Germinal center (tissue), 1 donor: ENCODE results near the gene PAQR9.
A peak's percentile ranks its signal among the peaks of the same experiment; 100 is the strongest.

Experiments used
- DNase-seq: peaks from one replicate; pipeline ENCODE4 v3.0.0; 2012; ENCODE audit warnings: mixed read lengths, low spot score

Gene PAQR9

GRCh38 chr3:142950972-142951371 is 12.5 kb downstream of the PAQR9 start:
- DNase-seq = no peak

DNA sequence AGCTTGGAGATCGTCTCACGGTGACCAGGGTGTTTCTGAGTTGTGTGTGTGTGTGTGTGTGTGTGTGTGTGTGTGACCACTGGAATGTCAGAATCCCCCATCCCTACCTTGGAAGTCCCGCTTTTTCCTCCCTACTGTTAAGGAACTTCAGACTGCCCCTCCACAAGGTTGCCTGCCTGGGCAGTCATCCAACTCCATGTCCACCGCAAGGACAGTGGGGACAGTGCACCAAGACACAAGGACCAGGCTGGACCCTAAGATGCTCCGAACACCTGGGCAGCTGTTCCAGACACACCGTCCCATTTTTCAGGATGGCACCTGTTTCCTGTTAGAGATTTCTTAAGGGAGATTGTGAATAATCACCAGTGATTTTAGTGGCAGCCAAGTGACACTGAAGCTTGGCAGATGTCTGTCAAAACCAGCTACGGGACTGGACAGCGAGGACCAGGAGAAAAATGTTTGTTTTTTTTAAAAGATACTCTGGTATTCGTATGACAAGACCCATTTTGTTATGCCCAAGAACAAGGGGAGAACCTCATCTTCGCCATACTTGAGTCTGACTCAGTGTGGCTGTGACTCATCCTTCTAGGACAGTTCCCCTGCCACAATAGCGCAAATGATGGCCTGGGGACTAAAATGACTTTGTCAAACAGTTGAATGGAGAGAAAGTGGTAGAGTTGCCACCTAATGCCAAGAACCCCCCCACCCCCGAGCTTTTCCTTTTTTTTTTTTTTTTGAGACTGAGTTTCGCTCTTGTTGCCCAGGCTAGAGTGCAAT is 15.5 kb downstream of the PAQR9 start:
- no peak for DNase-seq

GRCh38 chr3:142947352-142947751 is 16.1 kb downstream of the PAQR9 start:
- DNase-seq = no peak

DNA sequence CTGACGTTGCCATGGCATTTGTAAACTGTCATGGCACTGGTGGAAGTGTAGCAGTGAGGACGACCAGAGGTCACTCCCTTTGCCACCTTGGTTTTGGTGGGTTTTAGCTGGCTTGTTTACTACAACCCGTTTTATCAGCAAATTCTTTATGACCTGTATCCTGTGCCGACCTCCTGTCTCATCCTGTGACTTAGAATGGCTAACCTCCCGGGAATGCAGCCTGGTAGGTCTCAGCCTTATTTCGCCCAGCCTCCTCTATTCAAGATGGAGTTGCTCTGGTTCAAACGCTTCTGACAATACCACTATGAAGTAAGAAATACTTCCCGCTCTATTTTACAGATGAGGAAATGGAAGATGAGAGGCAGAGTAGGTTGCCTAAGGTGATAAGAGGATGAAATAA is 16.6 kb downstream of the PAQR9 start:
- DNase-seq = no peak

- no peak for DNase-seq
Measured at GRCh38 chr3:142945023-142945422, 18.5 kb downstream of the PAQR9 start.

DNA sequence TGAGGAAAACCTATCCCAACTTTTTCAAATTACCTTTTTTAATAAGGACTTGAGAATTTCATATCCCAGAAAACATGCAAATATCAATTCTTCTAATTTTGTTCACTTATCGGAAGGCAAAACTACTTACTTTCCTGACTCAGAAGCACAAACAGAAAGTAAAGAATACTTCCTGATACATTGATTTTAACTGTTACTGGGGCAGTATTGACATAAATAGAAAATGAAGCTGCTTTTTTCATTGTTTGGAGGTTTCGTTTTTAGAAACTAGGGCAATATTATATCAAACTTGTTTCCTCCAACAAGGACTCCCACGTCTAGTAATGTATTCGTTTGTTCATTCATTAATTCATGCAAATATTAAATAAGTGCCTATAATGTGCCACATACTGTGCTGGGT is 19.1 kb downstream of the PAQR9 start:
- DNase-seq = no peak

DNA sequence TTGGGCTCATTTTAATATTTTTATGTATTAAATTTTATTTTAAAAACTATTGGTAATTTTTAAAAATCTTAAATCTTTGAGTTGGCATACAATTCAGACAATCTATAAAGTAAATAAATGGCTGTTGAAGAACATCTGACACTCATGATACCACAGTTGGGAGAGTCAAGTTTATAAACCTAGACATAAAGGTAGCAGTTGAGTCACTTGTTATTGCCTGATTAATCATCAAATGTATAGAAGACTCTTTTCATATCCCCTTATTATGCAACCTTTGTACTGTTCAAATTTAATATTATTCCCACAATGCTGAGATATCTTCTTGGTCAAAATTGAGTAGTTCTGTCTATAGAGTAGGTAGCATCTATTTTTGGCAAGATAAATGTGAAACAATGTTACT is 19.6 kb downstream of the PAQR9 start:
- no peak for DNase-seq

DNA sequence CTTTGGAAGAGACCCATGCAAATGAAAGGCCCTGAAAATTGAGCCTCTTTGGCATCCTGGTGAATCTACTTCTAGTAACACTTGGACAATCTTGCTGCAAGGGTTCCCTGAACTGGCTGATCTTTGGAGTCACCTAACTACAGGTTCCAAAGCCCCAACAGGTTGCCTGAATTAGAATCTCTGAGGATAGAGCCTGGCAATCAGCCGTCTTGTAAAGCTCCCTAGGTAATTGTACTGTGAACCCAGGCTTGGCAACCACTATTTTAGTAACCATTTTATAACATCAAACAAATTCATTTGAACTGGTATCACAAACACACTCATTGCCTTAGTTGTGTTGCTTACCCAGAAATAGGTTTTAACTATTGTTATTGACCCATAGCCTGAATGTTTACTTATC is 20.1 kb downstream of the PAQR9 start:
- DNase-seq = no peak

DNA sequence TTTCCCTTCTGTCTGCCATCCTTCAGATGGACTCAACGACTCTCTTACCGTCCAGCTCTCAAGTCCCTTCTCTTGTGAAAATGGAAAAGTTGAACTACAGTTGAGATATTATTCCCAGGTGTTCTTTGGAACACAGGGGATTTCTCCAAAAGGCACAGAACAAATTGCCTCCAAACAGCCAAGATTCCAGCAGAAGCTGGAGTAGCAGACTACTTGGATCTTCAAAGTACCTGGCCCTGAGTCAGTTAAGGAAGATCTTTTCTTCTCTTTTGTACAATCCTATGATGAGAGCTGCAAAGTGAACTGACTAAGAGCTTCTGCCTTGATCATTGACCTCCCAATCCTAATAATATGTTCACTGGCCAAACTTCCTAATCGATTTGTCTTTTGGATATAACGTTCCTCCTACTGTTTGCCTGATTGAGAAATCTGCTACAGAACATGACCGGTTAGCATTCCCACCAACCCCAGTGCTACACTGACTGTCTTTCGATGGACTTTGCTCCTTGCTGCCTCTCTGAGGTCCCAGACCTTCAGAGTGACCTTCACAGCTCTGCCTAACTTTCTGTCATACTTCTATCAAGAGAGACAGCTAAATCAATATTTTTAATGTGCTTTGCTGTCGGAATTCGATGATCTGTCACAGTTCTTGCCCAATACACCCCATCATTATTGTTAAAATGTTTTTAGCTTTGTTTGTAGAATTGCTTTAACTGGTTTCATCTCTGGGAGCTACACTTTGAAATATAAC is 21.9 kb downstream of the PAQR9 start:
- DNase-seq = no peak

- no peak for DNase-seq
Measured at GRCh38 chr3:142940472-142940871, 23.0 kb downstream of the PAQR9 start.

DNA sequence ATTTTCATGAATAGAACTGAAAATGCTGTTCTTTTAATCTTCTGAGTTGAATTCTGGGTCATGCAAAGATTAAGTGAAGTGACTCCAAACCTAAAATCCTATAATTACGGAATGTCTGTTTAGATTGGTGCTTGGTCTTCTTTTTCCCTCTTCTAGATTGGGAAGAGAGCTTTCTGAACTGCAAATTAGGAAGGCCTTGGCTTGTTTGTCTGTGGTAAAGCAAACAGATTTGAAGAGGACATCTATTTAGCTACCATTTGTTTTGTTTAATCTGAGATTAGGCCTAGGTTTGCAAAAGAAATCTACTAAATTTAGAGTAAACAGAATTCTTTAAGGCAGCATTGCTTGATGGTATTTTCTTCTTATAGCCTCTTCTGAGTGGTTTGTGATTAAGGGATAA is 23.5 kb downstream of the PAQR9 start:
- no peak for DNase-seq

DNA sequence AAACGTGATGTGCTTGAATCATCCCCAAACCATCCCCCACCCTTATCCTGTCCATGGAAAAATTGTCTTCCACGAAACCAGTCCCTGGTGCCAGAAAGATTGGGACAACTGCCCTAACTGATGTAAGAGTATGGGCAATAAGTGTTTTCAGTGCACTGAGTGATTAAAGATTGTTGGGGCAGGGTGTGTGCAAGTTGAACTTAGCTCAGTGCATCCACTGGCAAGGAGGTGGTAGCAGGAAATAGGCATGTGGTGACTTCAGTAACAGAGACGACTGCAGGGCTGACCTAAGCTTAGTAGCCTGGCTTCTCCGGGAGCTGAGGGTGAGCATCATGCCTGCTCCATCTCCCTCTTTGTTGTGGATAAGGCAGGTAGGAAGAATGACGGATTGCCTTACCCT is 27.5 kb downstream of the PAQR9 start:
- no peak for DNase-seq

- DNase-seq = no peak
Measured at GRCh38 chr3:142934887-142935269, 28.6 kb downstream of the PAQR9 start.

GRCh38 chr3:142934128-142934886 is 29.2 kb downstream of the PAQR9 start:
- DNase-seq = no peak

DNA sequence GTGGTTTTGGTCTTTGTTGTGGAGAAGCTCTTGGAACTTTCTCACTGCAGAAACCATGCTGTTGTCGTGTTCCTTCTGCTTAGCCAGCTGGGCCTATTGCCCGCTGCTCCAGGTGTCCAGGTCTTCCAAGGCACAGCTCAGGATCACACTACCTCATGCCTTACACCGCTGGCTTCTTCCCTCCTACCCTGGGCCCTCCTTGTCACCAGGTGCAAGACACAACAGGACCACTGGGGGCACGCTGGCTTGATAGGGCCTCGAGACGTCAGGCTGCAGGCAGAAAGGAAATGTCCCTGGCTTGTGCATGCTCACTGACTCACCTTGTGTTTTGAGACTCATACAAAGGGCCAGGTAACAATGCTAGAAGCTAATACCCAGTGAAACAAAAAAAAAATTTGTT is 32.3 kb downstream of the PAQR9 start:
- DNase-seq = peak; percentile 66

GRCh38 chr3:142930463-142930862 is 33.0 kb downstream of the PAQR9 start:
- no peak for DNase-seq

DNA sequence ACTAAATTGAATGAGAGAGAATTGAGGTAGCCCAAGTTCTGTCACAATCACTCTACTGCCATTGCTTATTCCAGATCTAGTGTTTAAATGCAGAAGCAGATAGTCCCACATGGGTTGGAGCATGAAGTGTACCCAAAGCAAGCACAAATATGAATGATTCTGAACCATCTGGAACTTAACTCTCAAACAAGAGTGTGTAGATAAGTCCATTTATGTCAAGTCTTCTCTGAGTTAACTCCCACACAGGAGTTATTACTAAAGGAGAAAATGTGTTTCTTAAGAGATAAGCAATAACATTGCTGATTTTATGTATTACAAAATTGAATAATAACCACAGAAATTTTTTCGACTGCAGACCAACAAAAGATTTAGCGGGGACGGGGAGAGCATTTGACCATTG is 33.6 kb downstream of the PAQR9 start:
- no peak for DNase-seq

DNA sequence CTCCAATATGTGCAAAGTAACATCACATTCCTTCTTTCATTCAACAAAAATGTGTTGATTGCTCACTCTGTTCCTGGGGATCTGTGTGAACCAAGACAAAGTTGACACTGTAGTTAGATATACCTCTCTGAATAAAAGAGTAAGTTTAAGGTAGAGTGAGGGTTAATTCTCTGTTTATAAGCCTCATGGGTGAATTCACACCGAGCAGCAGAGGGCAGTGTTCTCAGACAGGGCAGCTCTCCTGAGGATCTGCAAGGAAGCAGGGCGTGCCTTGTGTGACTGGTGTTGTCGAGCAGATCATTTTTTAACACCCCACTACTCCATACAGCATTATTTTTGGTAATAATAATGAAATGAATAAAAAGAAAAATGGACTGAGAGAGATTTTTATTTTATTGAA is 34.4 kb downstream of the PAQR9 start:
- DNase-seq = peak; percentile 26

GRCh38 chr3:142926368-142926944 is 37.0 kb downstream of the PAQR9 start:
- no peak for DNase-seq

DNA sequence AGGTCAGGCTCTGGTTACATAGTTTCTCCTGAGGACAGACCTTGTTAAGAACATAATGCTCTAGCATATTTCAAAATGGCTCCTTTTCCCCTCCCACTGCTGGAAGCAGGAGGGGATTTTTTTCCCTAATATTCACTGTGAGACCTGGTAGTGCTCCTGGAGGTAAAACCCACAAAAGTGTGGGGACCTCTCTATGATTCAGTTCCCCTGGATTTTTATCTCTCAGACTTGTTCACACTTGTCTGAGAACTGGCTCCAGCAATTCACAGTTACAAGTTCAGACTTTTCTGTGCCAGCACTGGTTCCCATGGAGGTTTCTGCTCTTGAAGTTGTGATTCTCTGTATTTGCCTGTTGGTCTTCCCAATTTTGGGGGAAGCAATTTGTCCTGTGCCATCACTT is 38.3 kb downstream of the PAQR9 start:
- DNase-seq = no peak

GRCh38 chr3:142923694-142924093 is 39.8 kb downstream of the PAQR9 start:
- DNase-seq = no peak

- DNase-seq = no peak
Measured at GRCh38 chr3:142916605-142917004, 46.9 kb downstream of the PAQR9 start.

GRCh38 chr3:142915636-142916035 is 47.8 kb downstream of the PAQR9 start:
- DNase-seq = no peak
